Dendritic cell treated with granulocyte-macrophage colony-stimulating factor and Interleukin-4, amounts not matched to agents 40 ng/mL and 50 ng/mL, for 4 days (primary cell): ENCODE measurements around the gene ARMC5.
"Not testable (repeated sequence)": the region's sequence is repeated elsewhere in the genome, so short reads cannot be mapped to it uniquely, and the experiment has no call there.

Experiments used
- H3K27ac Mint-ChIP-seq: one replicate; pipeline ENCODE4 v1.8.0; 2022; ENCODE audit warnings: mild to moderate bottlenecking, mixed read lengths
- H3K27me3 Mint-ChIP-seq: one replicate; pipeline ENCODE4 v1.8.0; 2022; ENCODE audit warnings: mild to moderate bottlenecking, mixed read lengths
- H3K36me3 Mint-ChIP-seq: one replicate; pipeline ENCODE4 v1.8.0; 2022; ENCODE audit warnings: low read depth, mixed read lengths
- H3K4me1 Mint-ChIP-seq: one replicate; pipeline ENCODE4 v1.8.0; 2022; ENCODE audit warnings: low read depth, mixed read lengths
- H3K4me3 Mint-ChIP-seq: one replicate; pipeline ENCODE4 v1.8.0; 2022; ENCODE audit warnings: mild to moderate bottlenecking, moderate library complexity, mixed read lengths
- H3K9me3 Mint-ChIP-seq: one replicate; pipeline ENCODE4 v1.8.0; 2022; ENCODE audit warnings: mixed read lengths
- intact Hi-C: fragments of 100-400 bp; cut with micrococcal nuclease; formaldehyde crosslinking; loops from one replicate; pipeline ENCODE4 v1.15.0; 2022

ARMC5 gene

DNA sequence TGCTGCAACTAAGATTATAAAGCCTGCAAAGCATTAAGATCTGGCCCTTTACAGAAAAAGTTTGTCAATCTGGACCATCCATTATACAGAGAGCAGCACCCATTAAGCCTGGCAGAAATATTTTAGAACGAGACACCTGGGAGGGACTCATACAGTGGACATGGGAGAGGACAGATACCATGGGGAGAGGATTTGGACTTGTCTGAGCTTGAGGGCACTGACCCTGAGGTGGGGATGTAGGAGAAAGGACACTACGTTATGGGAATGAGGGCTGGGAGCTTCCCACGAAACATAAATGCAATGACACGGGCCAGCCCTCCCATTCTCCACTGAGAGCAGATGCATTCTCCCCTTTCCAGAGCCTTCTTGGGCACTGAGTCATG lies 42.7 kb downstream of the ARMC5 start:
- no peak overlapping the region for H3K27ac Mint-ChIP-seq
- H3K27me3 Mint-ChIP-seq: no peaks in the 10 kb centered on the region
- H3K4me3 Mint-ChIP-seq: no peak overlapping the region
- intact Hi-C loops: no loop called here
- peaks cover 17% of the 10 kb centered on the region for H3K4me1 Mint-ChIP-seq
- no peaks in the 10 kb centered on the region for H3K9me3 Mint-ChIP-seq
- peaks cover 52% of the 10 kb centered on the region for H3K36me3 Mint-ChIP-seq

DNA sequence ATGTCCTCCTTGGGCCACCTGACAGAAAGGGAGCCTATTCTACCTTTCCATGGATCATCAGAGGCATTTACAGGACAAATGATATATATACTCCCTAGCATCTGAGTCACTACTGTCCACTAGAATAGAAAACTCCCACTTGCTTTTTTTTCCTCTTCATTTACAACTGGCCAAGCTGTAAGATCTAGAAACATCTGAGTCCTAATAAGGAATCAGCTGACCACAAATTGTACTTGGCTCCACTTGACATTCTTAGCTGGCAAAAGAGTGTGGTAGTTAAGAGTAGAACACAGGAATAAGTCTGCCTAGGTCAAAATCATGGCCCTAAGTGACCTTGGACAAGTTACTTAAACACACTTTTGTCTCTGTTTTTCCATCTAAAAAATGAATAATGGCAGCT lies 43.7 kb downstream of the ARMC5 start:
- Mint-ChIP-seq H3K9me3 (no peaks in the 10 kb centered on the region), H3K27me3 (no peaks in the 10 kb centered on the region), H3K4me1 (peaks cover 25% of the 10 kb centered on the region), H3K36me3 (peaks cover 48% of the 10 kb centered on the region), H3K27ac (no peak overlapping the region), H3K4me3 (no peak overlapping the region)
- intact Hi-C loops: no loop called here

DNA sequence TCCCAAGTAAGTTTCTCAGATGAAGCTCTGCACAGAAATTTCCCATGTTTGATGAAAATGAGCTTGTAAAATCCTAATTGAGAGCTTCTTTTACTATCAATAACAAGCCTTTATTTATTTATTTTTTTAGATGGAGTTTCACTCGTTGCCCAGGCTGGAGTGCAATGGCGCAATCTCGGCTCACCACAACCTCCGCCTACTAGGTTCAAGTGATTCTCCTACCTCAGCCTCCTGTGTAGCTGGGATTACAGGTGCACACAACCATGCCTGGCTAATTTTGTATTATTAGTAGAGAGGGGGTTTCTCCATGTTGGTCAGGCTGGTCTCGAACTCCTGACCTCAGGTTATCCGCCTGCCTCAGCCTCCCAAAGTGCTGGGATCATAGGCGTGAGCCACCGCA lies 44.3 kb downstream of the ARMC5 start:
- H3K4me3 Mint-ChIP-seq, H3K27ac Mint-ChIP-seq, H3K27me3 Mint-ChIP-seq, intact Hi-C loops, H3K9me3 Mint-ChIP-seq: not testable (repeated sequence)
- peaks cover 48% of the 10 kb centered on the region for H3K36me3 Mint-ChIP-seq
- peaks cover 26% of the 10 kb centered on the region for H3K4me1 Mint-ChIP-seq

DNA sequence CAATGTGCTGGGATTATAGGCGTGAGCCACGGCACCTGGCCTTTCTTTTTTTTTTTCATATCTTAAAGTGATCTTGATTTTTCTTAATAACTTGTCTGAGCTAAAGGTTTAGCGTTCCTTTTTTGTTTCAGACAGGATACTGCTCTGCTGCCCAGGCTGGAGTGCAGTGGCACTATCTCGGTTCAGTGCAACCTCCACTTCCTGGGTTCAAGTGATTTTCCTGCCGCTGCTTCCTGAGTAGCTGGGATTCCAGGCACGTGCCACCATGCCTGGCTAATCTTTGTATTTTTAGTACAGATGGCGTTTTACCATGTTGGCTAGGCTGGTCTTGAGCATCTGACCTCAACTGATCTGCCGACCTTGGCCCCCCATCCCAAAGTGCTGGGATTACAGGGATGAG lies 44.9 kb downstream of the ARMC5 start:
- no peaks in the 10 kb centered on the region for H3K9me3 Mint-ChIP-seq
- H3K27me3 Mint-ChIP-seq: no peaks in the 10 kb centered on the region
- peaks cover 32% of the 10 kb centered on the region for H3K4me1 Mint-ChIP-seq
- H3K27ac Mint-ChIP-seq: no peak overlapping the region
- peaks cover 43% of the 10 kb centered on the region for H3K36me3 Mint-ChIP-seq
- no peak overlapping the region for H3K4me3 Mint-ChIP-seq
- intact Hi-C loops: no loop called here

DNA sequence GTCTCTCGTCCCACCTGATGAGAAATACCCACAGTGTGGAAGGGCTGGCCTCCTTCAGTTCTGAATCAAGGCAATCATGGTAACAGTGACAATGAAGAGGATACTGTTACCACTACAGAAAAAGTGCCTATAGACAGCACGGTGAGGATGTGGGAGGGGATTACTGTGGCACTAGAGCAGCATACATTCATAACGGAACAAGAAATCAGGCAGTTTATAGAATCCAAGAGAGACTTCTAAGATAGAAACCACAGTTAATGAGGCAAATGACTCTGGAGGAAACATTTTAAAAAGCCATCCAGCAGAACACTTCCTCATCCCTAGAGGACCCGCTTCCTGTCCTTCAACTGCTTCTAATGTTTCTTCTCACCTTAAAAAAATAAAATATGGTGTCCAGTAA lies 46.2 kb downstream of the ARMC5 start:
- peaks cover 35% of the 10 kb centered on the region for H3K4me1 Mint-ChIP-seq
- H3K9me3 Mint-ChIP-seq: no peaks in the 10 kb centered on the region
- H3K27ac Mint-ChIP-seq: peak overlapping the region; percentile 21
- no peak overlapping the region for H3K4me3 Mint-ChIP-seq
- H3K36me3 Mint-ChIP-seq: peaks cover 30% of the 10 kb centered on the region
- H3K27me3 Mint-ChIP-seq: no peaks in the 10 kb centered on the region
- intact Hi-C loops: no loop called here

DNA sequence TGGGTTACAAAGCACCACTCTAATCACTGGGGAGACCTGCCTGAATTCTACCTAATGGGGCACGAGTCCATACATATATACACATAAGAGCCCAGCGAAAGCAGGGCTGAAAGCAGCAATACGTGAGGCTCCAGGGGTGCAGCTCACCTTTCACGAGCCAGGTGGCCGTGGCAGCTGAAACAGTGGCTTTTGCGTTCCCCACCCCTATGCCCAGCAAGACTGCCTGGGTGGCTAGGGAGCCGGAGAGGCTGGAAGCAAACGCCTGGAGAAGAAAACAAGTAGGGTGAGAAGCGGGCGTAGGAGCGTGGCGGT lies 48.3 kb downstream of the ARMC5 start:
- Mint-ChIP-seq H3K27me3 (no peaks in the 10 kb centered on the region), H3K27ac (peak overlapping the region; percentile 97), H3K4me1 (peaks cover 35% of the 10 kb centered on the region), H3K4me3 (peak overlapping the region; percentile 89), H3K9me3 (no peaks in the 10 kb centered on the region), H3K36me3 (peaks cover 27% of the 10 kb centered on the region)
- intact Hi-C loops: no loop called here

DNA sequence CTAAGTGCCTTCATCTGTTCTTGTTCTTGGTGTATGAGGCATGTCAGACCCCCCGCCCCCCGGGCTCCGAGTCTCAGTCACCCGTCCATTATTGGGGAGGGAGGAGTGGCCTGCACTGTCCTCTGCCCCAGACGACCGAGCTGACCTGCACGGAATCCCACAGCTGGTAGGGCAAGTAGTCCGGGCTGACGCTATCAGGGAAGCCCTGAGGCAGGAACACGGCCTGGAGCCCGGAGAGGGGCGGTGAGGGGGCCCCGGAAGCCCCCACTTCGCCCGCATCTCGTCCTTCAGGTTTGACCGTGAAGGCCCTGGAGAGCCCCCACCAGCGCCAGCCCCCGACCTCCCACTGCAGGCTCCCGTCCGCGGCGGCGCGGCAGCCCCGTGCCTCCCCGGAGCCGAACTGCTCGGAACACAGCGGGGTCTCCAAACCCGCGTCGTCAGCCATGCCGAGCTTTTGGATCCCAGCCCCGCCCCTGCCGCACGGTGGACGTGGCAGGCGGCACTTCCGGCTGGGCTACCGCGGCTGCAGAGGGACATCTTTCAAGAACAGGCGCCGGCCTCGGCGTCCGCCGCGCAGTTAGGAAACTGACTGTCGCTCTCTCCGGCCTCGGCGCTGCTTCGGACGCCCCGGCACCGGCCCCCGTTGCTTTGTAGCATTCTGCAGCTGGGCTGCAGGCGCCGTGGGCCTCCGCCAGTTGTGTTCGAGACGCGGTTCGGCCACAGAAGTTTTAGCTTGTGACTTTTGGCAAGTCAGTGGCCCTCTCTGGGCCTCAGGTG lies 48.8 kb downstream of the ARMC5 start, which contains the start of gene RUSF1:
Gene RUSF1 (minus strand): TSS at position 463 of the 777 bp plus-strand sequence. CDS start 18 bp downstream, at position 445.
- no peaks in the 10 kb centered on the region for H3K9me3 Mint-ChIP-seq
- peaks cover 27% of the 10 kb centered on the region for H3K36me3 Mint-ChIP-seq
- peak within 1 kb of the TSS; percentile 89 for H3K4me3 Mint-ChIP-seq
- peaks cover 35% of the 10 kb centered on the region for H3K4me1 Mint-ChIP-seq
- H3K27me3 Mint-ChIP-seq: no peaks in the 10 kb centered on the region
- intact Hi-C loops: loop anchor here (1.0 kb wide), 1 partner anchor 48 kb away; no protein-coding TSS in a partner anchor
- H3K27ac Mint-ChIP-seq: peak within 1 kb of the TSS; percentile 97

DNA sequence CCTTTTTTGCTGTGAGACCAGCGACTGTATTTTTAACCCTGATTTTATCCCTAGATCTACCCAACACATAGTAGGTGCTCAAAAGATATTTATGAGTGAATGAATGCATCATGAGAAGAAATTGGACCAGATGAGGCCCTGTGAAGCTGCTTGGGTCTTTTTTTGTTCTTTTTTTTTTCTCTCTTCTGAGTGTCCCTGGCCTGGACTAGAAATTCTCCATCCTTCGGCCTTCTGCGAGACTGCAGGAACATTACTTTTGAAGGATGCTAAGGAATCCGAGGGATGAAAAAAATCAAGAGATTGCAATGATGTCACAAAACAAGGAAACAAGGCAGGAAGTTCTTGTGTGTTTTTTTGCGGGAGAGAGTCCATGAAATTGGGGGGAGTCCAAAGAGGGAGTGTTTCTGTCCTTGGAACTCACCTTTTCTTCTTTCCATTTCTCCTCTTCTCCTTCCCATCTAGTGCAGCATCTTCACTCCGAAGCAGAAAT lies 49.5 kb downstream of the ARMC5 start:
- intact Hi-C loops: loop anchor here (1.0 kb wide), 1 partner anchor 48 kb away; no protein-coding TSS in a partner anchor
- Mint-ChIP-seq H3K36me3 (peaks cover 27% of the 10 kb centered on the region), H3K4me1 (peaks cover 35% of the 10 kb centered on the region), H3K4me3 (peak overlapping the region; percentile 89), H3K27me3 (peaks cover under 1% of the 10 kb centered on the region), H3K27ac (peak overlapping the region; percentile 97), H3K9me3 (no peaks in the 10 kb centered on the region)

DNA sequence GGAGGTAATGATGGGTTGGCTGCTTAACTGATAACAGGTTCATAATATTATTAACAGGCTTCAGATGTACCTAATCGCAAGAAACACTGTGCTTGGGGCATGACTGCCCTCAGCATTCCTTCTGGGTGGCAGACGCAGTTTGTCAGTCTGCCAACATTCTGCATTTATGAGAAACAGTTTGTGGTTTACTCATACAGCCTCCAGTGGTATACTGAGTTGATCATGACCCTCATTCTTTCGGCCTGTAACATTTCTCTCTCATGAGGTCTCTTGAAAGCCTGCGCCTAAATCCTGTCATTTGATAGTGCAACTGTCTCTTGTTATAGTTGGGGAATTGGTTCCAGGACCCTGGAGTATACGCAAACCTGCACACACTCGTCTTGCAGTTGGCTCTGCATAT lies 53.8 kb downstream of the ARMC5 start:
- Mint-ChIP-seq H3K27ac (no peak overlapping the region), H3K27me3 (peaks cover 9% of the 10 kb centered on the region), H3K4me1 (peaks cover 11% of the 10 kb centered on the region), H3K36me3 (peaks cover 6% of the 10 kb centered on the region), H3K9me3 (peaks cover 9% of the 10 kb centered on the region), H3K4me3 (no peak overlapping the region)
- intact Hi-C loops: no loop called here

DNA sequence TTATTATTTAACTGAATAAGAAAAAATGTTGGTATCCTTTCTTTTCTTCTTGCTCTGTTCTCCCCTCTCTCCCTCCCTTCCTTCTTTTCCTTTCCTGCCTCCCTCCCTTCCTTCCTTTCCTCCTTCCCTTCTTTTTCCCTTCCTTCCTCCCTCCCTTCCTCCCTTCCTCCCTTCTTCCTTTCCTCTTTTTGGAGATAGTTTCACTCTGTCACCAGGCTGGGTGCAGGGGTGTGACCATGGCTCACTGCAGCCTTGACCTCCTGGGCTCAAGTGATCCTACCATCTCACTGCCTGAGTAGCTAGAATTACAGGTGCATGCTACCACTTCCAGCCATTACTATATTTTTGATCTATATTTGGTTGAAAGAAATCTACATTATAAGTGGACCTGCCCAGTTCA lies 54.6 kb downstream of the ARMC5 start:
- intact Hi-C loops: no loop called here
- H3K27me3 Mint-ChIP-seq: peaks cover 9% of the 10 kb centered on the region
- H3K36me3 Mint-ChIP-seq: no peaks in the 10 kb centered on the region
- no peak overlapping the region for H3K27ac Mint-ChIP-seq
- no peak overlapping the region for H3K4me3 Mint-ChIP-seq
- peaks cover 6% of the 10 kb centered on the region for H3K4me1 Mint-ChIP-seq
- H3K9me3 Mint-ChIP-seq: peaks cover 9% of the 10 kb centered on the region
